PFSK-1 (cell line): ENCODE data around the gene STRN4.

Experiments
- POLR2AphosphoS5 ChIP-seq: IDR thresholded peaks from 2 replicates; pipeline ENCODE4 v1.6.1; 2012; ENCODE audit warnings: low read depth, mild to moderate bottlenecking, control low read depth, low read length, moderate library complexity
- REST ChIP-seq, 2 experiments: IDR thresholded peaks; 2 replicates each; pipeline versions ENCODE4 v1.6.1 to v1.8.0; 2011 to 2012; ENCODE audit warnings: low read depth in 2 of 2, low read length in 2 of 2, control low read depth in 1 of 2, inconsistent platforms in 1 of 2, mild to moderate bottlenecking in 1 of 2, moderate library complexity in 1 of 2; ENCODE audit not compliant: insufficient read depth in 1 of 2
- SIN3A ChIP-seq: IDR thresholded peaks from 2 replicates; pipeline ENCODE4 v1.6.1; 2012; ENCODE audit warnings: mild to moderate bottlenecking, low read length, moderate library complexity, borderline replicate concordance; ENCODE audit not compliant: insufficient read depth

GRCh38 chr19:46732172-46732938 is 13.9 kb downstream of the STRN4 start:
- TF ChIP-seq SIN3A, result no peak
- no peak for TF ChIP-seq REST (IDR thresholded peaks at IDR 0.05; ENCODE audit: insufficient read depth in 1 of 2, low read depth in 2 of 2, low read length in 2 of 2)
- TF ChIP-seq POLR2AphosphoS5, result no peak
